GM19397 (cell line): ENCODE results near the gene CIB2.

Source experiments
- ATAC-seq: cut with Tn5 transposase; IDR thresholded peaks from one replicate; pipeline ENCODE4 v1.9.1; 2021; ENCODE audit warnings: mild to moderate bottlenecking, moderate library complexity; ENCODE audit not compliant: unreplicated experiment

The CIB2 gene

DNA sequence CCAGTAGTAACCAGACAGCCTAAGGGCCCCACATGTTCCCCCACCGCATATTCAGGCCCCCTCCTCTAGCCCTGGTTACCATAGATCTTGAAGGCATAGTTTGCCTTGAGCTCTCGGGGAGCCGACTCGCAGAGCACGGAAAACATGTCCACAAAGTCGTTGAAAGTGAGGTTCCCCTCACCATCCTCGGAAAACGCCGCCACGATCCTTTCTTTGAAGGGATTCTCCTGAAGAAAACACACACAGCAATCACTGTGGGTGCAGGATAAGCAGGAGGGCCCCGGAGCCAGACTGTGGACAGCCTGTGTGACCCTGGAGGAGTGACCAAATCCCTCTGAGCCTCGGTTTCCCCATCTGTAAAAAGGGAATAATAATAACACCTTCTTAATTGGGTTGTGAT lies 22.1 kb downstream of the CIB2 start:
- no peak for ATAC-seq

DNA sequence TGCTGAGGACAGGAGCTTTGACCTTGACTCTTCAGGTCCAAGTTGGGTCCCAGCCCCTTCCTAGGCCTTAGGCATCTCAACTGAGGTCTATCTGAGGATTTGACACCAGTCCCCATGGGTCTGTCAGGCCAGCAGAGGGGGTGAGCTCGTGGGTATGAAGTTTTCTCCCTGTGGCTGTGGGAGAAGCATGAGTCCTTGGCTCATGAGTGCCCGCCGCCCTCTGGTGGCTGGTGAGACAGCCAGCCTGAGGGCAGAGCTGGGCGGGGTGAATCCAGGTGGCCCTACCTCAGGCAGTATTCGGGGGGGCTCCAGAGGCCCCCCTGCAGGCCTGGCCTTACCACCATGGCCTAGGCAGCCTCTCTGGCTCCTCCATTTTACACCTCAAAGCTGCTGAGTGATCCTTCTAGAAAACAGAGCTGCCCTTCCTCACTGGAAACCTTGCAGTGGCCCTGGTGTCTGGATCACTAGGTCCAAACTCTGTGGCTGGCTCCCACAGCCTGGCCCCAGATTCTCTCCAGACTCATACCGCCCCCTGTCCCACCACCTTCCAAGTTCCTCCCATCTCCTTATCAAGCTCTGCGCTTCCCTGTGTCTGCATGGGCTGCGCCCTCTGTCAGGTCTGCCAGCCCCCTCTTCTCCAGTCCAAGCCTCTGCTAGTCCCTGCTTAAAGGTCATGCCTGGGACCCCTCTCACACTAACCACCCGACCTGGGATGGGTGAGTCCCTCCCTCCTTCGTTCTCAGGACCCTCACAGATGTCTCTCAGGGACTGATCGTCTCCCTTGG lies 22.8 kb downstream of the CIB2 start:
- peak; percentile 61 for ATAC-seq

DNA sequence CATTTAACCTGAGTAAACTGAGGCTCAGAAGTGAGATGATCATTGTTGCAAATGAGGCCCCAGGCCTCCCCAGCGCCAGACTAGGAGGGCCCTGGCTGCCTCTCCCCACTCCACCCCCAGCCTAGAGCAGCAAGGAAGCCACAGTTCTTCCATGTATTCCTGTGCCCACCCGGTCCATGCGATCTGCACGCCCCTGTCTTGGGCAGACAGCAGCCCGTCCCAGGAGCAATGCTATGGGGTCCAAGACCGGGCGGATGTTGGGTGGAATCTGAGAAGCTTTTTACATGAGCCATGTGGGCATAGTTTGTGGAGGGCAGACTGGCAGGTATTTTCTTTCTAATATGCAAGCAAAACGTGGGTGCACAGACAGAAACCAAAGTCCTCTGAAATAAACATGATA lies 23.8 kb downstream of the CIB2 start:
- no peak for ATAC-seq

DNA sequence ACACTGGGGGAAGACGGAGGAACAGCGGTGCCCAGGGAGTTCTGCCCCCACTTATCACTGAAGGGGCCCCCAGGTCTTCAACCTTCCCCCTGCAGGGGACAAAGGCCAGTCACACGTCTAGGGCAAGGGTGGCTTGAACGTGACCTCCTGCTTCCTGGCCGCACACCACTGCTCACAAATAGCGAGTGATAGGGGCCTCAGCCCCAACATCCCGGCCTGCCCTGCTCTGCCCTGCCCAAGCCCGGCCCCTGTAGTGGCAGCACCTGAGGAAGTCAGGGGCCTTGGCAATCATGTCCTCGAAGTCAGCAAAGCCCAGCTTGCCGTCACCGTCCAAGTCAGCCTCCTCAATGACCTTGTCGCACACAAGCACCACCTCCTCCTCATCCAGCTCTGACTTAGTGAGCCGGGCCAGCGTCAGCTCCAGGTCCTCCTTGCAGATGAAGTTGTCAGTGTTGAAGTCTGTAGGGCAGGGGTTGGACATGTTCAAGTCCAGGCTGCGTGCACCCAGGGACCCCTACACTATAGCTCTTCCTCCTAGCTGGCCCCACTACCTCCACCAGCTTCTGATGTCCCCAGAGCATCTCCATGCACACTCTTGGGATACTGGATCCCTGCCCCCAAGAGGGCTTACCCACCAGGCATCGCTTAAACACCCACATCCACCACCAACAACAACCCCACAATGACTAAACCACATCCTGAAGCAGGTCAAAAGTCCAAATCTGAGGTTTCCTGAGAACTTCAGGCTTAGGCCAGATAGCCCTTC lies 25.6 kb downstream of the CIB2 start:
- ATAC-seq: no peak

DNA sequence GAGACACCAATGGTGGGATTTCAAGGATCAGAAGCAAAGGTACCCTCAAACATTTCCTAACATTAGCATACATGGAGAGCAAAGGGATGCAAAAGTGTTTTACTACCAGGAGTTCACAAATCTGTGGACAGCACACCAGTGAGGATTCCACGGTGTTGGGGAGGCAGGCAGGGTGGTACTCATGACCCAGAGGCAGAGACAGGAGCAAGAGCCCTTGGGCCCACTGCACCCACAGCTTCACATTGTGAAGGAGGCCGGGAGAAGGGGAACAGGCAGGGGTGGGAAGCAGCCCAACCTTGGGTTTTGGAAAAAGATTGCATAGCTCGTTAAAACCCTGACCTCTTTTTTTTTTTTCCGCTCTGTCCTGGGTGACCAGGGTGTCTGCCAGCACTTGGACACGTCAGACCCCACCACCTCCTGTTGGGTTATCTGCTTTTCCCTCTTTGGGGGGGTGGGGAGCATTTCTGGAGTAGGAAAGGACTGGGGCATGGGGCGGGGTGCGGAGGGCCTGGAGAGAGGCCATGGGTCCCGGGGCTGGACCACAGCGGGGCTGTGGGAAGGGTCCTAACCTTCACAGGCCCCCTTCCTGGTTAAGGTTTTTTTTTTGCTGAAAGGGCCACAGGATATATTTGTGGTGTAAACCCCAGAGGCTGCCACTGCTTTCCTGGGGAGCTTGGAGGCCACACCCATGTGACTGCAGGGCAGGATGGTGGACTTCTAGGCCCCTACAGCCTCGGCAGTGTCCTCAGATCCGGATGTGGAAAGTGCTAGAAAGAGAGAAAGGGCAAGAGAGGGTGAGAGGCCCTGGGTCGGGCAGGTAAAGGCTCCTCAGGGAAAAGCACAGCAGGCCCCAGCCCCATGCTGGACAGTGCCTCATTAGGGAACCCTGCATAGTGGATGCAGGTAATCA lies 26.4 kb downstream of the CIB2 start:
- ATAC-seq: no peak

DNA sequence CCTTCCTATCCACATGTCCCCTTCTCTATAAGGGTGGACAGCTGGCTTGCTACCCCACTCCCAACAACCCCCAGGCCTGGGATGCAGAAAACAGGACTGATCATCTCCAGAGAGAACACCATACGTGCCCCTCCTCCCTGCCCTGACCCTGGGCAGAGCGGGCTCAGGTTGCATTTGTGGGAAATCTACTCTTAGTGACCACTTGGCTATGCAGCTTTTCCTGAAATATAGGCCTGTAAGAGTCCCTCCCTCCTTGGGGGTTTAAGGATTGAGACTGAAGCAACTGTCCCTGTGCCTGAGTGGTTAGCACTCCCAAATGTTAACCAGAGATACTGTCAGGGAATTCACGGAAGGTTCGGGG lies 27.1 kb downstream of the CIB2 start:
- peak; percentile 11 for ATAC-seq

DNA sequence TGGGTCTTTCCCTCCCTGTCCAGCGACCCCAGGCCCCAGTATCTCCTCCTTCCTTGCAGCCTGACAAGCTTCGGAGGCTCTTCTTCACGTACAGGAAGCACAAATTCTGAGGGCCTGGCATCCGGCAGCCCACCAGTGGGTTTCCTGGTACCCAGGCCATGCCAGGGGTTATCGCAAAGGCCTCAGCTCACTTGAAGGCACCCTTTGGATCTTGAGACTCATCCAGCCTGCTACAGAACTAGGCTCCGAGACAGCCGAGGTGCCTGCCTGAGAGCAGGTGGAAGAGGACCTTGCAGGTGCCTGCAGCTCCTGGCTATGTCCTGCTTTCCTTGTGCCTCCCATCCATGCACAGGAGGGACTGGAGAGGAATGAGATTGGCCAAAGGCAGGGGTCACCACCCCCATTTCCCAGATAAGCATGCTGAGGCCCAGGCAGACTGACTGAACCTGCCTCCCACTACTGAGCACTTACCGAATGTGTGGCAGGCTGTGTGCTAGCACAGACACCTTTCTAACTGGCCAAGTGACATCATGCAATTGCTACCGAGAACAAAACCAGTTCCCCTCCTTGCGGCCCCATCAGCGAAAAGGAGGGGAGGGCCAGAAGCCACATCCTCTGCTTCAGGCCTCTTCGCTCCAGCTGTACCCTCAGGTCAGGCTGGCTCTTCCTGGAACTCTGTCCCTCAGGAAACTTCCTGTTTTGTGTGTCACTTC lies 27.7 kb downstream of the CIB2 start:
- peak; percentile 54 for ATAC-seq

DNA sequence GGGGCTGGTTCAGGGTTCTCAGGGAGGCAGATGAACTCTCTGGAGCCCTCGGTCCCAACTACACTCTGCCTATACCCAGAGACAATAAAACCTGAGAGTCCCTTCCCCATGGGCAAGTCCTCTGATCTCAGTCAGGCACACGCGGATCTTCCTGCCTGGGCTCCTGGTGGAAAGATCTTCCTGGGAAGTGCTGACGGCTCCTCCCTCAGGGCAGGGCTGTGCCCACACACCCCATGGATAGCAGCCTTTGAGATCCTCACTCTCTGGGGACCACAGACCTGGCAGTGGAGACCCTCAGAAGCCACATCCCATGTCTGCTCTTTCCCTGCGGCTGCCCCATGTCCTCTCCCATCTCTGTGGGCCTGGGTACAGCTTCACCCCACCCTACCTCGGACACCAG lies 28.5 kb downstream of the CIB2 start:
- ATAC-seq: no peak

DNA sequence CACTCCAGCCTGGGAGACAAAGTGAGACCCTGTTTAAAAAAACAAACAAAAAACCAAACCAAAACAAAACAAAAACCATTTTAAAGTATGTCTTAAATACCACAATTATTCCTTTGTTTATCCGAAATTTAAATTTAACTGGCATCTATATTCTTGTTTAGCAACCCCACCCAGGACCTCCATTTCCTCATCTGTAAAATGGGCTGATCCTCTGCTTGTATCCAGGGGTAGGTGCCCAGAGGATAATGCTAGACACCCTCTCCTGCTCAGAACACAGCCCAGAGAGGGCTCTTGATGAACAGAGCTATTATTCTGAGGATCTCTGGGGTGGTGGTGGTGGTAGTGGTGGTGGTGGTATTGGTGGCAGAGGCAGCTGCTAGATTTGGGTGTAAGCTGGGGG lies 29.0 kb downstream of the CIB2 start:
- no peak for ATAC-seq

DNA sequence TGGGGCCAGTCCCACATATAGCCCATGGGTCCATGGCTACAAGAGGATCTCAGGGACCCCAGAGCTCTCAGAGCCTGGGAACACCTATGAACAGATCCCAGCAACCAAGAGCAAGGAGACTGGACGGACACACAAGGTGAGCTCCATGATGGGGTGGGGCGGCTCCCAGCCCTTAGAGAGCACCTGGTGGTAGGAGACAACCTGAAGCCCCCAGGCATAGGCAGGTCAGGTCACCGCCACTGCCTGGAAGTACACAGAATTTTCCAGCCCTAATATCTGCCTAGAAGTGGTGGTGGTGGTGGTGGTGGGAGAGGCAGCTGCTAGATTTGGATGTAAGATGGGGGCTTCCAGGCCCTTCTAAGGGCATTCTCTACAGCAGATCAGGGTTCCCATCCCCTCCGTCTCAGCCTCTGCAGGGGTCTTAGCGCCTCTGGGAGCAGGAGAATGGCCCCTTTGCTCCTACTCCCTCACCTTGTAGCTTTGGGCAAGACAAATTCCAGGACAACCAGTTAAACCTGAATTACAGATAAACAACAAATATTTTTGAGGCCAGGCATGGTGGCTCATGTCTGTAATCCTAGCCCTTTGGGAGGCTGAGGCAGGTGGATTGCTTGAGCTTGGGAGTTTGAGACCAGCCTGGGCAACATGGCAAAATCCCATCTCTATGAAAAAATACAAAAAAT lies 29.7 kb downstream of the CIB2 start:
- no peak for ATAC-seq

DNA sequence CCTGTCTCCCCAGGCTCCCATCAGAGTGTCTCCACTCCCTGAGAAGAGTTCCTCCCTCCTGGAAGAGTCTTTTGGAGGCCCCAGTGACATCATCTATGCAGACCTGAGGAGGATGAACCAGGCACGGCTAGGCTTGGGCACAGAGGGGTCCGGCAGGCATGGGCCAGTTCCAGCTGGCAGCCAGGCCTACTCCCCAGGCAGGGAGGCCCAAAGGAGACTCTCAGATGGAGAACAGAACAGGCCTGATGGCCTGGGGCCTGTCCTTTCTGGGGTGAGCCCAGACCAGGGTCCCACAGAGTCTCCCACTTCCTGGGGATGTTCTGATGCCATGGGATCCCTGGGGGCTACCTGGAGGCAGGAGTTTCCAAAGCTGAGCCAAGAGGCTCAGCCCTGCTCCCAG lies 30.4 kb downstream of the CIB2 start:
- no peak for ATAC-seq

DNA sequence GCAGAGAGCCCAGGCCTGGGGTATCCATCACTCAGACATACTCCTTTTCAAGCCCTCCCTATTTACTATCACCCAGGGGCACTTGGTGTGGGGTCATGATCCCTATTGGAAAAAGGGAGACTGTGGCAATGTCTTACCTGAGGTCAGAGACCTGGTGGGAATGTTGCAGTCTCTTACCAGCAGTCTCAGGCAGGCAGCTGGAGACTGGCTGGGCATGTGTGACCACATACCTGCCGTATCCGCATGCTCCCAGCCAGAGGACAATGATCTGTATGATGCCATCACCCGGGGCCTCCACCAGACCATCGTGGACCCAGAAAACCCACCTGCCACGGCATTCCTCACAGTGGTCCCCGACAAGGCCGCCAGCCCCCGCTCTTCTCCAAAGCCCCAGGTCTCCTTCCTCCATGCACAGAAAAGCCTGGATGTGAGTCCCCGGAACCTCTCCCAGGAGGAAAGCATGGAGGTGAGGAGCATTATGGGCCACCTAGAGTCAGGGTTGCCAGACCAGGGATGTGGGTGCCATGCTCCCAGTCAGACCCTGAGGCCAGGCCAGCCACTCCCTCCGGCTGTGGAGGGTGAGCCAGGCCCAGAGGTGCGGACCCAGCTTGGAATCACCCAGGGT lies 33.0 kb downstream of the CIB2 start:
- ATAC-seq: no peak

DNA sequence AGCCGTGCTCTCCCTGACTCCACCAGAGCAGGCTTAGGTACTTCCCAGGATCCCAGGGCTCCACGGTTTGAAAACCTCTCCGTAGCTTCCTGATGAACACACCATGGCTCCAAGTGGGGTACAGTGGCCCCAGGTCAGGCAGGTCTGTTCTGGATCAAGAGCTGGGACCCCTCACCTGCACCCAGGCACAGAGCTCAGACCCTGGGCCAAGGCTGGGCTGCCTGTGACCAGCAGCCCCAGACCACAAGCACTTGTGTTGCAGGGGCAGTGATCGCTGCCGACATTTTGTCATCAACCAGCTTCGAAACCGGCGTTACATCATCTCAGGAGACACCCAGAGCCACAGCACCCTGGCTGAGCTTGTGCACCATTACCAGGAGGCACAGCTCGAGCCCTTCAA lies 33.6 kb downstream of the CIB2 start:
- no peak for ATAC-seq

DNA sequence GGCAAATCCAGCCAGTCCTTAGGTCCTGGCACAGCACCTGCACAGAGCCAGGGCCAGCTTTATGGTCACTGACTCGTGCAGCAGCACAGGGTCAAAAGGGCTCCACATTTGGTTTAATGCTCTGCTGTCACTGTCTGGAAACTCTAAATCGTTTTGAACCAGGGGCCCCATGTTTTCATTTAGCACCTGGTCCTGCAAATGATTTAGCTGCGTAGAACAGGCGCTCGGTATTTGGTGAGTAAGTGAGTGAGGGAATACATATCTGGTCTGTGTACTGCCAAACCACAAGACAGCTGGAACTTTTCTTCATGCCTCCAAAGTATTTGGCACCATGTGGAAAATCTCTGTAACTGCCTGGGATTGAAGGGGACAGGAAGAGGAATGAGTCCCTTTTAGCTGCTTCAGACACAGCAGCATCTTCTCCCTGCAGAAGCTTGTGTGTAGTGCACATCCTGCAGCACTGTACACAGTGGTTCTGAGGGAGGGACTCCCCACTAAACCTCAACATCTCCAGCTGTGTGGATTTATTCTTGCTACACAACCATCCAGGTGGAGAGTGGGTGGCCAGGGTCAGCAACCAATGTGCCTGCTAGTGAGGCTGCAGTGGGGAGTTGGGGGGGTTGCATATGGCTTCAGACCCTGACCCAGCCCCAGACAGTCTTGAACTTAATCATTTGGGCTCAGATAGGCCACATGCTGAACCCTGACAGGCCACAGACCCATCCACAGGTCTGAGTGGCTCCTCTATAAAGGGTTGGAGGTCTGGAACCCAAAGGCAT lies 37.8 kb downstream of the CIB2 start:
- no peak for ATAC-seq

DNA sequence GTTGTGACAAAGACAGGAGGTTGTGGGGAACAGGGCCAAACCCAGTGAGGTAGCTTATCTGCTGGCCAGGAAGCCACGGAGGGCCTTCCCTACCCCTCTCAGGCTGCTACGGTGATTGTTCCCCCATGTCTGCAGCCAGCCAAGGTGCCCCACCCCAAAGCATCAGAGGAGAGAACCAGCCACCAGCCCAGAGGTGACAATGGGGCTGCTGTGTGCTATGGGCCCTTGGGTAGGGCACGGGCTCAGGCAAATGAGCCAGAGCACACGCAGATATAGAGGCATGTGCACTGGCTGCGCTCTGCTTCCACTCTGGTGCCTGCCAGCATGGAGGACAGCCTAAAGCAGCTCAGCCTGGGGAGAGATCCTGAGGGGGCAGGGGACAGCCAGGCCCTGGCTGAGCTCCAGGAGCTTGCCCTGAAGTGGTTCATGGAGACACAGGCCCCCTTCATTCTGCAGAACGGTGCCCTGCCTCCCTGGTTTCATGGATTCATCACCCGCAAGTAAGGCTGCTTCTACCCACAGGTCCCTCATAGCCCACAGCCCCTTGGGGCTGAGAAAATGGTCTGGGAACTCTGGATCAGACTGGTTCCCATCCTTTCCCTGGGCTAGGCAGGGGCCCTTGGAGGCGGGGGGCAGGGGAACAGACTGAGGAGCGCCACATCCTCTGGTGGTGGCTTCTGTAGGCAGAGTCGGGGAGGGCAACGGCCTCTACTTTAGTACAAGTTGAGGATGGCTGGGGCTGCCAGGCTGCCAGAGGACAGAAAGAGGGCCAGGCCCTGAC lies 38.8 kb downstream of the CIB2 start, which contains the start of gene SH2D7:
Gene SH2D7, plus strand, starts transcription at position 301 of the 781 bp plus-strand sequence. Its CDS starts 24 bp downstream, at position 325.
- ATAC-seq: no peak

DNA sequence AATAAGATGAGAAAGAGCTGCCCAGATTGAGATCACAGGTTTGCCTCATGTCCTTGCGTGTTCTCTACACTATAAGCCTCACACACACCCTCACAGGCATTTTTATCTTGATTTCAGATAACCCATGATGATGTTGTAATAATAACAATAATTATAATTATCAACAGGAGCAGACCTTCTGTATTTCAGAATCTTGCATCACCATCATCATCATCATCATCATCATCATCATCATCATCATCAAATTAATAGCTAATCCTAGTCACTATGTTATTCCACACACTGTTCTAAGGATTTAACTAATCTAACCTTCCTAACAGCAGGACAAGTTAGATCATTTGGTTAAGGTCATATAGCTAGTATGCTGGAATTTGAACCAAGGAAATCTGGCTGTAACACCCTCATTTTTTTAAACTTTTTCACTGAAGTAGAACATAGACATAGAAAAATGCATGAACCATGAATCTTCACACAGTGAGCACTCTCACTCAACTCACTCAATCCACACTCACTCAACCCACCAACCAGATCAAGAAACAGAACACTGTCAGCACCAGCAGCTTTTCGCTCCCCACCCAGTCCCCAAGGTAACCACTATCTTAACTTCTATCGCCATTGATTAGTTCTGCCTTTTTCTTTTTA lies 40.7 kb downstream of the CIB2 start:
- no peak for ATAC-seq

DNA sequence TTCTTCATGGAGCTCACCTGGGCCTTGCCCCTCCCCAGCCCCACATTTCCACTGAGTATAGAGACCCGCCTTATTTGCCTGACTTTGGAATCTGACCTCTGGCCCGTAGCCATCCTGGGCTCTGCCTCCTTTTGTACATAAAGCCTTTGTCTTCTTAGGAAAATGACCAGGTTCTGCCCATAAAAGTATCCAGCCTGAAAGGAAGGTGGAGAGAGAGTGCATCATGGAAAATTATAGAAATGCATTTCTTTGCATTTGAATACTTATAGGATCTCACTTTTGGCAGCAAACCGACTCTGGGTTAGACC lies 42.5 kb downstream of the CIB2 start:
- ATAC-seq: no peak
